DMS79 treated with DMSO at 0.1 percent for 48 hours (cell line): Measurements from ENCODE around the gene STK24.

Source experiments
- DNase-seq: peaks from one replicate; lab custom pipeline; 2025; lab: John Stamatoyannopoulos, UW

Gene STK24

DNA sequence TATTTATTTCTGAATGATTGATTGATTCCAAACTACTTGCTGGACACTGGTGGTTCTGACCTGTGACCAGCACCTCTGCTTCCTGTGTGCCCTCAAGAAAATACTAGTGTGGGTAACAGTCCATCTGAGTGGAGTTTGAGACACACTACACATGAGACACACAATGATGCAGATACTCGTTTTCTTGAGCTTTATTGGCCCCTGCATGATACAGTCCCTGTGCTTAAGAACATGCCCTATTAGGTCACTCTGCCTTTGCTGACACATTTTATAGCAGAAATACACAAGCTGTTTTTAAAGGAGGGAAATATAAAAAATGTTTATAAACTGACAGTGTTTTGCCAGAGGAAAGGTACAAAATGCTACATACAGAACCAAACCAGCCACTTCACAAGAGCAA, 126.9 kb downstream of the STK24 start:
- DNase-seq = no peak

DNA sequence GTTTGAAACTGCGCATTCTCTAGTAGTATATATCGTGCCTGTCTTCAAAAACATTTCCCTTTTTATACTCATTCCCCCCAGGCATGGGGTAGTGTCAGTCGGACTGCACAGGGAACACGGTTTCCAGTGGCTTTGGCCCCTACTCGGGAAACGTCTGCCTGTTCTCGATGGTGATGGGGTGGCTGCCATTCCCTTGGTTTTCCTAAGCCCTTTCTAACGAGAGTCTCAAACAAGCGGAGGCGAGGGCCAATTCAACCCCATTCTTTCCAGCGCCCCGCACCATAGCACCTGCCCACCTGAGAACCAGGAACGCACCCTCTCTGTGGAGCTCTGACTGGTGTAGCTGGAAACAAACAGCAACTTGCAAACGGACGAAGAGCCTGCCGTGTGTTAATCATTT, 127.6 kb downstream of the STK24 start:
- no peak for DNase-seq

DNA sequence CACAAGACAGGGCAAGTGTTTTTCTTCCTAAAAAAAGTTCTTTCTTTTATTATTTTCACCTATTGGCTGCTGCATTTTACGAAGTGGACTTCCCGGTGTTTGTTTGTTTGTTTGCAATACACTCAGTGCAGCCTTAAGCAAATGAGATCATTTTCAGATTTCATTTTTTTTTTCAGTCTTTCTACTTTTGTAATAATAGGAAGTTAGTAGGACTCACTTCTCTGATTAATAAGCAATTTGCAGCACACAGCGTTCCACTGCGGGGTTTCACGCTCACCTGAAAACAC, 128.3 kb downstream of the STK24 start:
- DNase-seq = no peak

DNA sequence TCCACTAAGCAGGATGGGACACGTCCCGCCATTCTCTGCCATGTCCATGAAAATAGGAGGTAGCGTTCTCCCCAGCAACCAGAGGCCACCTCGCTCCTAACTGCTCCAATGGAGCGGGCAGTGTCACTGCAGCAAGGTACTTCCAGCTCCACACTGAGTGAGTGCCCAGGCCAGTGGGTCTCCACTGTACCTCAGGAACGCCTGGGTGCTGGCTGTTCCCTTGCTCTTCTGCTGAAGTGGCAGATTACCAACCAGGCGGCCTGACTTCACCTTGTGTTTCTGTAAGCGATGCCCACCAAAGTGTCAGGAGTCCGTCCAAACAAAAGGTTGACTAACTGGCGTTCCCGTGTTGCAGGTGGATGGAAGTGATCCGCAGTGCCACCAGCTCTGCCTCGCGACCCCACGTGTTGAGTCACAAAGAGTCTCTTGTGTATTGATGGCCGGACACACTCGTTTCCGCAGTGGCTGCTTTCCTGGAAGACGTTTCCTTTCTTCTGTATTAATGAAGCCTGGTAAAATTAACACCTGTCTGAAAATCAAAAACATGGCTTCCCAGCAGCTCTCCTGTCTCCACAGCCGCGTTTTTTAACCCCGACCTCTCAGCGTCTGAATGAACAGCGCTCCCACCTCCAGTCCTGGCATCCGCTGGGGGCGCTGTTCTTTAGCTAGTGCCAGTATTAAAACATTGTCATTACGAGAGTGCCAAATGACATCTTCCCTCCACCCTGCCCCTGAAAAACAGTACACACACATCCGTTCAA, 128.8 kb downstream of the STK24 start:
- DNase-seq = peak; percentile 99

DNA sequence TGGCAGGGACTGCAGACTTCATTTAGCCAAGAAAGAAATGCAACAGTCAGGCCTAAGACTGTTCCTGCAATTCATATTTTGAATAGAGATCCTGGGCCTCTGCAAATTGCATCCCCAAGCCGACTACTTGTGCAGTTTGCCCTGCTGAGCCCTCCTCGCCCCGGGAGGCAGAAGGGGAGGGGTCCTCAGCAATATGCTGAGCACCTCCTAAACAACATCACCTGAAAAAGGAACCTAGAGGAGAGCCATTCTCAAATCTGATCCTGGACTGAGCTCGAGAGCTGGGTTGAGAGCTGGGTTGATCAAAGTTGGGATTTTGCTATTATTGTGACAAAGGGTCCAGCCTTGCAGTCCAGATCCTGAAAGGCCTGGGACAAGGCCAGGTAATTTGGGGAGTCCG, 129.8 kb downstream of the STK24 start:
- no peak for DNase-seq

DNA sequence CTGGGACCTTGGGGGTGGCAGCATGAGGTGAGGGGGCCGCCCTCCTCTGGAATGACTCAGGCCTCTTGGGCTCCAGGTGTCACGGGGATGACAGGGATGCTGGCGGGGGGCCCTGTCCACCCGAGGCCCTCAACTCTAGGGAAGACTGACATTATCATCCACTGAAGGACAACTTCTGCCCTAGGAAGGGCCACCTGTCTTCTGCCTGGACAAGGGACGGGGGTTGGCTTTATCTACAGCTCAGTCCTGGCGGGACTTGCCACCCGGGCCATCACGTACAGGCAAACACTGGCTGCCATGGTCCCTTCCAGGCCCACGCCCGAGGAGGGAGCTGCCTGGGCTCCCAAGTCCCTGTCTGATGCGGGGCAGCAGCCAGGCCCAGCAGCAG, 130.7 kb downstream of the STK24 start:
- DNase-seq = no peak

DNA sequence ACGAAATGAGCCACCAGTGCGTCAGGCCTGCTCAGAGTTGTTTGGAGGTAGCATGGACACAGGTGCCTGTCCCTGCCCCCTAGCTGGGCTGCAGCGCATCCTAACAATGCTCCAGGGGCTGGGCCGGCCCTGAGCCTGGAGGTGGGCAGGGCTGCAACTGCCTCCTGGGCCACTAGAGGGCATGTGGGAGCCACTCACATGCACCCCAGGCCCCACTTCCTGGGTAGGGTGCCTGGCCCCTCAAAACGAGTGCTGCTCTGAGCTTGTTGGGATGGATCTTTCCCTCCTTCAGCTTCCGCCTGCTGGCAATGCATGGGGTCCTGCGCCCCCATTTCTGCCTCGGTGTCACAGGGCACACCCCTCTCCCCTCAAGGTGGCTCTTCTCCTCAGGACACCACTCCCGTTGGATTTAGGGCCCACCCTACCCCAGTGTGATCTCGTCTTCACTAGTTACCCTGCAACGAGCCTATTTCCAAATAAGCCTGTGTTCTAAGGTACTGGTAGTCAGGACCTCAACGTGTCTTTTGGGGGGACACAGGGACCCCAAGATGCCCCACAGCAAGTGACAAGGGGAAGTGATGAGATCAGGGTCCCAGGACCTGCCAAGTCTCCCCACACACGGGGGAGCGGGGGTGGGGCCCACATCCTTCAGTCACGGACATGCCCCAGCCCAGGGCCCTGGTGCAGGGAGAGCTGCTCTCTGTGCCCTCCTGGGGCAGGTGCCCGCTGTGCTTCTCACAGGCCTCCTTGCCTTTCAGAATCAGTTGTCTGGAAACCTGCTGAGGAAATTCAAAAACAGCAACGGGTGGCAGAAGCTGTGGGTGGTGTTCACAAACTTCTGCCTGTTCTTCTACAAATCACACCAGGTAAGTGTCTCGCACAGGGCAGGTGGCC, 131.3 kb downstream of the STK24 start:
- peak; percentile 60 for DNase-seq

DNA sequence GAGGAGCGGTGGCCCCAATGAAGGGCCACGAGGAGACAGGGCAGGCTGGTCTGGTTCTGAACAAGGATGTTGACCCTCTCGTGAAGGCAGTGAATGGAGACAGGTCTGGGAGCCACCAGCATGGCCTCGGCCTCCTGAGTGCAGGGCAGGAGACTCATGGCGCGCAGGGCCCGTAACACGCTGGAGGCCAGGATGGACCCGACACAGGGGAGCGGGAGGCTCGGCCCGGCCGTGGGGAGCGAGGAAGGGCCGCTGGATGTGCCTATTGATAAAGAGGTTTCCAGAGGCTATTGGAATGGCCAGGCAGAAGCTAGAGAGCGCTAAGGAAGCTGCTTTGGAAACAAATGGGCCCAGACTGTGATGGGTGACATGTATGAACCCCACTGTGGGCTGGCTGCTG, 132.5 kb downstream of the STK24 start:
- no peak for DNase-seq

DNA sequence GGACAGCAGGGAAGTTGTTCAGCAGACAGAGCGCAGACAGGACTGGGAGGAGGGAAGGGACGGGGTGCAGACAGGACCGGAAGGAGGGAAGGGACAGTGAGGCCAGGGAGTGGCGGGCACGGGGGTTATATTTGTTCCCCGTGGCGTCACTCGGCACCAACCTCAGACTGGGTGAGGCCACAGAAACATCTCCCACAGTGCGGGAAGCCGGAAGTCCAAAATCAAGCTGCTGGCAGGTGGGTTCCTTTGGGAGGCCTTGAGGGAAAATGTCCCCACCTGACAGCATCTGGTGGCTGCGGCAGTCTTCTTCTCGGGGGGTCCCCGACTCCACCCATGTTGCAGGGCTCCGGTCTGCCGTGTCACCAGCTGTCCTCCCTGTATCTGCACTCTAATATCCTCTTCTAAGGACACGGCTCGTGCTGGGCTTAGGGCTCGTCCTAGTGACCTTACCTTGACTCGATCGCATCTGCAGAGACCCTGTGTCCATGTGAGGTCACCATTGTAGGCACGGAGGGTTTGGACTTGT, 133.0 kb downstream of the STK24 start:
- DNase-seq = no peak

DNA sequence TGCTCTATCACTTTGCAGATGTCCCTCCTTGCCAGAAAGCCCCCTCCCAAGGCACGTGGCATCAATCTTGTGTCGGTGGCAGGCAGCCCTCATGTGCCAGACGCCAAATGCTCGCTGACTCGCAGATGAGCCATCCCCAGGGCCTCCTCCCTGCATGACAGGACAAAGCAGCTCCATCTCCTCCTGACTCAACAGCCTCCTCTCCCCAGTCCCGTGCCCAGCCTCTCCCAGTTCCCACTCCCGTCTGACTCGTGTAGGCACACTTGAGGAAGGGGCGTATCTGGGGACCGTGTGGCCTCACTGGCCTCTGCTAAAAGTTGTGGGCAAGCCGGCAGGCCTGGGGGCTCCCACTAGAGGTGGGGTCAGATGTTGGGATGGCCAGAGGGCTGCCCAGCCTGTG, 133.6 kb downstream of the STK24 start:
- DNase-seq = no peak

DNA sequence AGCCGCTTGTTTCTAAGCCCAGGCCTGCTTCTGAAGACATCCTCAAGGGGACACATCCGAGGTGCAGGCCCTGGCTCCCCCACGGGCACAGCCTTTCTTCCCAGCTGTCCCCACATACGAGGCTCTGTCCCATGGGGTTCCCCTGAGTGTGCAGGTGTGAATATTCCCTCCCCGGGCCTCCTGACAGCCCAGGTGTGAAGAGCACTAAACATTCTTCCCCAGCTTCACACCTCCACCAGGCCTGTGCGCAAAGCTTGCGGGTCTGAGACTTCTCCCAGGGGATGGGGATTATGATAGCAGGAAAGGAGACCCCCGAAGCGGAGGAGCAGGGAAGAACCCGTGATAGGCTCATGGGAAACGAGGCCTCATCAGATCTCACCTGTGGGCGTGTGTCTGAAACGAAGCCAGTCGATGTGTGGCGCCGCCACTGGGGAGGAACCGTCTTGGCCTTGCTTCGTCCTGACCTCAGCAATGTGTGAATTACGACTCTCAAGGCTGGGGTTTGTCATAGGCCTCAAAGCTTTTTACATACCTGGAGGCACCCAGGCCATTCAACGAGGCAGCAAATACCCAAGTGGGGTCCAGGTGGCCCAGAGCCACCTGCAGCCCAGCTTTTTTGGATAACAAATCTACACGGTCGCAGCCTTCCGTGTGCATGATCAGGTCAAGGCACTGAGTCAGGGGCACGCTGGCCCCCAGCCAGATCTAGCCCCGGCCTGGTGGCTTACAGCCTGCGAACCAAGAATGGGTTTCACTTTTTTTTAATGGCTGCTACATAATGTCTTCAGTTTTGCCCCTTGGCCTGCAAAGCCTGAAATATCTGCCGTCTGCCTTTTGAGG, 134.3 kb downstream of the STK24 start:
- DNase-seq = no peak

DNA sequence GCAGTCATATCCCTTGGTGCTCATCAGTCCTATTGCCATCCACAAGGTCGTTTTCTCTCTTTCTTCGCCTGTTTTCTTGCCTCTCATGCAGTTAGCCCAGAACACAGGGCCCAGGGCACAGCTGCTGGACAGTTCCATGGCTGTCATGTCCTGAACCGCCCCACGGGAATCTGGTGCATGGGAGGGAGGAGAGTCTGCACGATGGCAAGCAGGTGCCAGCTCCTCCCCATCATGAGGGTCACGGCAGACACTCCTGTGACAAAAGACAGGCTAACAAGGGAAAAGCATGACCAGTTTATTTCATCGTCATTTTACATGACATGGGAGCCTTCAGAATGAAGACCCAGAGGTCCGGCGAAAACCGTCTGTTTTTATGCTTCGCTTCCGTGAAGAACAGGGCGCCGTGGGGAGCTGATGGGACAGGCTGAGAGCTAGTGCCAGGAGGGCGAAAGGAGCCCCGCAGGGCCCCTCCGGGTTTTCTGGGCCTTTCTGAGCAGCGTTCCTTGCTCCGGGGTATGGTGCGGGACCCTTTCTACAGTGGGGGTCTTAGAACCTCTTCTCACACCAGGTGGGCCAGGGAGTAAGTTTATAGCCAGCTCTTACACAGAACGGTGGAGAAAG, 135.7 kb downstream of the STK24 start:
- no peak for DNase-seq

DNA sequence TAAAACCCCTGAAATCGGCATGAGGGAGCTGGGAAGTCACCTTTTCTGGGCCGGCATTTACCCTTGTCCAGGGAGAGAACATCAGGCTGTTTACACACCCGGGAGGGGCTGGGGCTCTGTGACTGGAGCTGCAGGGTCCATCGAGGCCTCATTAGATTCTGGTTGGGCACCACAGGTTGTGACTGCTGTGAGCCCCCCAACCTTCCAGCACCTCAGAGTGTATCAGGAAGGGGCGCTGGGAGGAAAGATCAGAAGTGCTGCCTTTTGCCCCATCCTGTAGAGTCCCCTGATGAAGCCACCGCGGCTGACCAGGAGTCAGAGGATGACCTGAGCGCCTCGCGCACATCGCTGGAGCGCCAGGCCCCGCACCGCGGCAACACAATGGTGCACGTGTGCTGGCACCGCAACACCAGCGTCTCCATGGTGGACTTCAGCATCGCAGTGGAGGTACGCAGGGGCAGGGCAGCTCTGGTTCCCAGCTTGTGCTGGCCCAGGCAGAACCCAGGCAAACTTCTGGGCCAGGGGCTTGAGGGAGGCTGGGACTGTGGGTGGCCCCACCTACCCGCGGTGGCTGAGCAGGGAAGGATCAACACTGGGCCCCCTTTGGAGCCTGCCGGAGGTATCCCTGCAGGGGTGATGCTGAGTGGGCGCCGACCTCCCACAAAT, 136.4 kb downstream of the STK24 start:
- no peak for DNase-seq

DNA sequence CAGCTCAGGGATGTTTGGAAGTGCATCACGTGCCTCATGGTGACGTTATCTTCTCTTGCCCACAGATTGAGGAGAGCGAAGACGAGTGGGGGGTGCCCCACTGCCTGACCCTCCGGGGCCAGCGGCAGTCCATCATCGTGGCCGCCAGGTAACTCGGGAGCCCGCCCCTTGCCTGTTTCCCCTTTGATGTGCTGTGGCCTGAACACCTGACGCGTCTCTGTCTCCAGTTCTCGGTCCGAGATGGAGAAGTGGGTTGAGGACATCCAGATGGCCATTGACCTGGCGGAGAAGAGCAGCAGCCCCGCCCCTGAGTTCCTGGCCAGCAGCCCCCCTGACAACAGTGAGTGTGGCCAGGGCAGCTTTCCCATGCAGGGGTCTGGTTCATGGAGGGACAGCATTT, 137.0 kb downstream of the STK24 start:
- DNase-seq = no peak

DNA sequence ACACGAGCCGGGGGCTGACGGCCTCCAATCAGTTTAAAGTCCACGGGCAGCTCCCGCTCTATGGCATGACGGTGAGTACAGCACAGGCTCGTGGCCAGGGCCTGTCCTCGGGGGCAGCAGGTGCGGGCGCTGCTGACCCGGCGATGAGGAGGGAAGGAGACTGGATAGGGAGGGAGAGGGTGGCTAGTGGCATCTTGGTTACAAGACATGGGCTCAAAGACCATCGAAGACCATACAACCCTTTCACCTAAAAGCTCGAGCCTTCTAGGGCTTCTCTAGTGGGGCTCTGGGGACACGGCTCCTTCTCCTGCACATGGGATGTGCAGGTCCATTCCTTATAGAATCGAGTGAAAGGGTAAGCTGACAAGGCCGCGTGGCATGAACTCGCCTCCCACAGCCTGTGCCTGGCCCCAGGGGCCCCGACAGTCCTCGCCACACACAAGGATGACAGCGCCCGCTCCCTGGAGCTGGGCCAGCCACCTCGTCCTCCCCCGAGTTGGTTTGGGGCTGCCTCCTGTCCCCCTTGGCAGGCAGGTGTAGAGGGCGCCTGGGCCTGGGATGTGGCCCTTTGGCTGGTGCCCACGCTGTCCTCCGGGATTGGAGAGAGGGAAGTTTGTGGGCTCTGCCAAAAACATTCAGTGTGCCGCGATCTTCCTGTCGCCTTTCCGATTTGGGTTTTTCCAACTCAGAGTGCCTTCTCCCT, 137.6 kb downstream of the STK24 start:
- no peak for DNase-seq

DNA sequence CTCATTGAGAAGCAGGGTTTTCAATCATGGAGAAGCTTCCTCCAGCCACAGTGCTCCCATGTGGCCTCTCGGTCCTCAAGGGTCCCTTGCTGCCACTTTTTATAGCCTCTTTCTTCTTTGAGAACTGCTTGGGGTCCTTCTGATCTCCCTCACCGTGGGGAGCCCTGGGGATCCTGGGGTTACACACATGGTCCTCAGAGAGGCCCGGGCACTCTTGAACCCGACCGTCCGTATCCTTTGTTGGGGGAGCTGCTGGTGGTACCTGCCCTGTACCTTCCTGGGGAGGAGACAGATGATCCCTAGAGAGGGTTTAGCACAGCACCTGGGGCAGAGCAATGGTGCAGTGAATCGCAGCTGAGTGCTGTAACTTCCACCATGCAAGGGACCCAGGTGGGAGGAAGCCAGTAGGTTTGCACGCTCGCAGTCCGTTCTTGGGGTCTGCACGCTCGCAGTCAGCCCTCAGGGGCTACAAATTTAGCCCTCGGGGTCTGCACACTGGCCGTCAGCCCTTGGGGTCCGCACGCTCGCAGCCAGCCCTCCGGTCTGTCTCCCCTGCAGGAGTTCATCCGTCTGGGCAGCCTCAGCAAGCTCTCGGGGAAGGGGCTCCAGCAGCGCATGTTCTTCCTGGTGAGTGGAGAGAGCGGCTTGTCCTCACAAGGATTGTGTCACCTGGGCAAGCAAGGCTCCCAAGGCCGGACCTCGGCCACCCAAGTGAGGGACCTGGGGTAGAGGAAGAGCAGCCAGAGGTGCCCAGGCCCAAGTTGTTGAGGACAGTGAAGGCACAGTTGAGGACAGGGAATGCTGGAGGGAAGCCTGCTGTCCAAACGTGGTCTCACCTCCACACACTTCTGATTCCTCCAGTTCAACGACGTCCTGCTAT, 138.4 kb downstream of the STK24 start:
- no peak for DNase-seq

DNA sequence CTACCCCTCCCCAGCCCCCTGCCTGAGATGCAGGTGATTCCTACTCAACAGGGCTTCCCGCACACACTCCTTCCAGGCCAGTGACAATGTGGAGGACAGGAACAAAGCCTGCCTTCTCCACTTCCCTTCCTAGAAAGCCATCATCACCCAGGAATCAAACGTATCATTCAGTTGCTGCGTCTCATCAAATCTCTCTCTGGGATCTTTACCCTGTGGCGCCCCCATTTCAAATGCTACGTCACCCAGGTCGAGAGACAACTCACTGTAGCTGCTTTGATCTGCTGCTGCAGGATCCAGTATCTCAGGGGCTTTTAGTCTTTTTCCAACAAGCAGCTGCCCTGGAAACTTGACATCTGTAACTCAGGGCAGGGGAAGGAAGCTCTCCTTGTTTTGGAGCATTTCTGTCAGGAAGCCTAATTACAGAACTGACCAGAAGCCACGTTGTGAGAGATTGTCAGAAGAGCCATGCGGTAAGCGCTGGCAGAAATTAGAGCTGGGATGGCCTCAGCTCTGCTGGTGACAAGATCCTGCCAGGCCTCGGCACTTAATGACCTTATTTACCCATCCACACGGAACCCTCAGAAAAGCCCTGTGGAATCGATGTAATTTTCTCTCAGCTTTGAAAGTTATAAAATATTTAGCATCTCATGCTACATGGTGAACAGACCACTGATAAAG, 140.5 kb downstream of the STK24 start:
- no peak for DNase-seq

DNA sequence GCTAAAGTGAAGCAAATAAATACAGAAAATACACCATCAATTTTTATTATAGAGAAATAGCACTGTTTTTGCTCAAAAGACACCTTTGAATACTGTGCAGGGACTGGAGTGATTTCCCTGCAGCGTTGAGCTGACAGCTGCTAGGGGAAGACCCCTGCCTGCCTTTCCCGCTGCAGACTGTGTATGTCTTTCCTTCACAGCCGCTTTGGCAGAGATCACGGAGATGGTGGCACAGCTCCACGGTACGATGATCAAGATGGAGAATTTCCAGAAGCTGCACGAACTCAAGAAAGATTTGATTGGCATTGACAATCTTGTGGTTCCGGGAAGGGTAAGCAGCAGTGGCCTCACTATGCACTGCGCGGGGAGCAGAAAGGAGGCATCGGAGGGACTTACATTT, 141.5 kb downstream of the STK24 start:
- DNase-seq = no peak

DNA sequence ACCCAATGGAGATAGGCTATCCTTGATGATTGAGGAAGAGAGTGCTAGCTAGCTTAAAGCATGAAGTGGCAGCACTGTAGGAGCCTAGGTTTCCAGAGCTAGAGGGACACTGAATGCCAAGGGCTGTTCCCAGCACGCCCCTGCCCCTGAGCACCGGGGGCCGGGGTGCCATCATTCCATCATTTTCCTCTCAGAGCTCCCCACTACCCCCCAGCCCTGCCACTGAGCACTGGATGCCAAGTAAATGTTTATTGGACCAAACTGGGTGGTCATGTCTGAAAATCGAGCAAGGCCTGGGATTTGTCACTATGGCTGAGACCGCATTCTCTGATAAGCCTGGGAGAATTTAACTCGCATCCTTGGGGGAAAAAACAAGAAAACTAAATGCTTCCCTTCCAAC, 142.8 kb downstream of the STK24 start:
- no peak for DNase-seq
